HepG2 (cell line): Measurements from ENCODE around the gene ENTPD6. TPM values are rescaled to one million over a fixed set of nuclear protein-coding genes. Genes with fewer than 3 reads are reported as not detected.
A peak's percentile ranks its signal among the peaks of the same experiment; 100 is the strongest.

Source experiments
- ATM ChIP-seq: fragments of 450-650 bp; IDR thresholded peaks from 2 replicates; pipeline ENCODE4 v1.7.1; 2017; ENCODE audit warnings: mild to moderate bottlenecking, borderline replicate concordance
- JDP2 ChIP-seq: sonication (generic); formaldehyde crosslinking; IDR thresholded peaks from 2 replicates; pipeline ENCODE4 v1.8.1; 2022; ENCODE audit warnings: missing genetic modification reagents, borderline replicate concordance
- MAZ ChIP-seq, 2 experiments: sonication (generic) in 1 of 2; formaldehyde crosslinking in 1 of 2; IDR thresholded peaks; 2 replicates each; pipeline versions ENCODE4 v1.5.0 to v1.6.1; 2012 to 2020; ENCODE audit warnings: low read depth in 2 of 2, mild to moderate bottlenecking in 2 of 2, borderline replicate concordance in 1 of 2, improper control_type of control experiment in 1 of 2, low read length in 1 of 2, missing genetic modification reagents in 1 of 2, moderate library complexity in 1 of 2
- SSRP1 ChIP-seq: IDR thresholded peaks from 2 replicates; pipeline ENCODE4 v1.6.1; 2016; ENCODE audit warnings: control low read depth
- ZBTB38 ChIP-seq: sonication (generic); formaldehyde crosslinking; IDR thresholded peaks from 2 replicates; pipeline ENCODE4 v1.5.1; 2020; ENCODE audit warnings: mild to moderate bottlenecking, missing genetic modification reagents
- ZFX ChIP-seq: sonication (generic); formaldehyde crosslinking; IDR thresholded peaks from 2 replicates; pipeline ENCODE4 v1.4.0; 2020; ENCODE audit warnings: mild to moderate bottlenecking, low read depth, missing genetic modification reagents, moderate library complexity
- ZNF329 ChIP-seq: sonication (generic); formaldehyde crosslinking; IDR thresholded peaks from 2 replicates; pipeline ENCODE4 v1.9.0; 2021; ENCODE audit warnings: low read depth, mild to moderate bottlenecking, missing genetic modification reagents
- ZNF503 ChIP-seq: sonication (generic); formaldehyde crosslinking; IDR thresholded peaks from 2 replicates; pipeline ENCODE4 v1.4.0; 2020; ENCODE audit warnings: missing genetic modification reagents
- ZSCAN29 ChIP-seq: sonication (generic); formaldehyde crosslinking; conservative IDR thresholded peaks from 2 replicates; pipeline ENCODE4 v1.4.0; 2020; ENCODE audit warnings: mild to moderate bottlenecking, missing genetic modification reagents
- polyA plus RNA-seq, 8 experiments: library from polyadenylated mRNA; depleted of rRNA in 3 of 8; stranded (reverse) in 7 of 8; unstranded in 1 of 8; fragments of >200 nt; fragmentation: Illumina TruSeq in 4 of 8; extraction: Trizol in 4 of 8; gene quantifications; 2 replicates each; pipeline versions ENCODE4 v1.2.1 to v1.2.3, GENCODE V29; 2011 to 2016; ENCODE audit warnings: low read depth in 4 of 8, missing spikeins in 1 of 8, mixed read lengths in 1 of 8; ENCODE audit not compliant: insufficient read depth in 1 of 8
- total RNA-seq, 5 experiments: library from RNA; depleted of rRNA; stranded (reverse); fragments of >200 nt; fragmentation: Illumina TruSeq; extraction: Trizol; gene quantifications; 2 replicates each; pipeline ENCODE4 v1.2.3, GENCODE V29; 2016; ENCODE audit warnings: low read depth in 1 of 5
- TF ChIP-seq, protein P1 (sequence below): sonication (generic); formaldehyde crosslinking; IDR thresholded peaks from 2 replicates; pipeline ENCODE4 v1.8.0; 2022; ENCODE audit warnings: mild to moderate bottlenecking, missing genetic modification reagents; ENCODE audit not compliant: insufficient replicate concordance
- TF ChIP-seq, protein P2 (sequence below): sonication (generic); formaldehyde crosslinking; IDR thresholded peaks from 2 replicates; pipeline ENCODE4 v1.4.0; 2020; ENCODE audit warnings: missing genetic modification reagents, borderline replicate concordance
- TF ChIP-seq, protein P3 (sequence below): IDR thresholded peaks from 2 replicates; pipeline ENCODE4 v1.6.1; 2016; ENCODE audit warnings: low read depth
- TF ChIP-seq, protein P4 (sequence below): sonication (generic); formaldehyde crosslinking; IDR thresholded peaks from 2 replicates; pipeline ENCODE4 v1.4.0; 2020; ENCODE audit warnings: missing genetic modification reagents

The ENTPD6 gene
- total and polyA plus RNA-seq, 2 of the 13 experiments (the other 11 are each of a cell fraction or from before 2014, with no cell fraction given), result 164 to 172 TPM

GRCh38 chr20:25247956-25248785, 52.7 kb downstream of the ENTPD6 start, which contains the start of gene PYGB (continued):
- TF ChIP-seq, protein P1, sequence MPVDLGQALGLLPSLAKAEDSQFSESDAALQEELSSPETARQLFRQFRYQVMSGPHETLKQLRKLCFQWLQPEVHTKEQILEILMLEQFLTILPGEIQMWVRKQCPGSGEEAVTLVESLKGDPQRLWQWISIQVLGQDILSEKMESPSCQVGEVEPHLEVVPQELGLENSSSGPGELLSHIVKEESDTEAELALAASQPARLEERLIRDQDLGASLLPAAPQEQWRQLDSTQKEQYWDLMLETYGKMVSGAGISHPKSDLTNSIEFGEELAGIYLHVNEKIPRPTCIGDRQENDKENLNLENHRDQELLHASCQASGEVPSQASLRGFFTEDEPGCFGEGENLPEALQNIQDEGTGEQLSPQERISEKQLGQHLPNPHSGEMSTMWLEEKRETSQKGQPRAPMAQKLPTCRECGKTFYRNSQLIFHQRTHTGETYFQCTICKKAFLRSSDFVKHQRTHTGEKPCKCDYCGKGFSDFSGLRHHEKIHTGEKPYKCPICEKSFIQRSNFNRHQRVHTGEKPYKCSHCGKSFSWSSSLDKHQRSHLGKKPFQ (CRISPR knock-in tag), result peak; percentile 93
- TF ChIP-seq ZSCAN29, result no peak
- no peak; the same call in 1 of the 2 replicates for TF ChIP-seq JDP2 (CRISPR knock-in tag)
- TF ChIP-seq ZFX (CRISPR knock-in tag), result peak; percentile 96
- peak; percentile 77; the same call in 1 of the 2 replicates for TF ChIP-seq ZBTB38
- peak; percentile 78 for TF ChIP-seq ZNF503 (CRISPR knock-in tag)
- TF ChIP-seq, protein P2, sequence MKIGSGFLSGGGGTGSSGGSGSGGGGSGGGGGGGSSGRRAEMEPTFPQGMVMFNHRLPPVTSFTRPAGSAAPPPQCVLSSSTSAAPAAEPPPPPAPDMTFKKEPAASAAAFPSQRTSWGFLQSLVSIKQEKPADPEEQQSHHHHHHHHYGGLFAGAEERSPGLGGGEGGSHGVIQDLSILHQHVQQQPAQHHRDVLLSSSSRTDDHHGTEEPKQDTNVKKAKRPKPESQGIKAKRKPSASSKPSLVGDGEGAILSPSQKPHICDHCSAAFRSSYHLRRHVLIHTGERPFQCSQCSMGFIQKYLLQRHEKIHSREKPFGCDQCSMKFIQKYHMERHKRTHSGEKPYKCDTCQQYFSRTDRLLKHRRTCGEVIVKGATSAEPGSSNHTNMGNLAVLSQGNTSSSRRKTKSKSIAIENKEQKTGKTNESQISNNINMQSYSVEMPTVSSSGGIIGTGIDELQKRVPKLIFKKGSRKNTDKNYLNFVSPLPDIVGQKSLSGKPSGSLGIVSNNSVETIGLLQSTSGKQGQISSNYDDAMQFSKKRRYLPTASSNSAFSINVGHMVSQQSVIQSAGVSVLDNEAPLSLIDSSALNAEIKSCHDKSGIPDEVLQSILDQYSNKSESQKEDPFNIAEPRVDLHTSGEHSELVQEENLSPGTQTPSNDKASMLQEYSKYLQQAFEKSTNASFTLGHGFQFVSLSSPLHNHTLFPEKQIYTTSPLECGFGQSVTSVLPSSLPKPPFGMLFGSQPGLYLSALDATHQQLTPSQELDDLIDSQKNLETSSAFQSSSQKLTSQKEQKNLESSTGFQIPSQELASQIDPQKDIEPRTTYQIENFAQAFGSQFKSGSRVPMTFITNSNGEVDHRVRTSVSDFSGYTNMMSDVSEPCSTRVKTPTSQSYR (CRISPR knock-in tag), result peak; percentile 54
- TF ChIP-seq, protein P3, sequence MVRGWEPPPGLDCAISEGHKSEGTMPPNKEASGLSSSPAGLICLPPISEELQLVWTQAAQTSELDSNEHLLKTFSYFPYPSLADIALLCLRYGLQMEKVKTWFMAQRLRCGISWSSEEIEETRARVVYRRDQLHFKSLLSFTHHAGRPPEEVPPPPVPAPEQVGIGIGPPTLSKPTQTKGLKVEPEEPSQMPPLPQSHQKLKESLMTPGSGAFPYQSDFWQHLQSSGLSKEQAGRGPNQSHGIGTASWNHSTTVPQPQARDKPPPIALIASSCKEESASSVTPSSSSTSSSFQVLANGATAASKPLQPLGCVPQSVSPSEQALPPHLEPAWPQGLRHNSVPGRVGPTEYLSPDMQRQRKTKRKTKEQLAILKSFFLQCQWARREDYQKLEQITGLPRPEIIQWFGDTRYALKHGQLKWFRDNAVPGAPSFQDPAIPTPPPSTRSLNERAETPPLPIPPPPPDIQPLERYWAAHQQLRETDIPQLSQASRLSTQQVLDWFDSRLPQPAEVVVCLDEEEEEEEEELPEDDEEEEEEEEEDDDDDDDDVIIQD (CRISPR knock-in tag), result peak; percentile 32; the same call in 1 of the 2 replicates
- no peak for TF ChIP-seq MAZ (IDR thresholded peaks at IDR 0.05; ENCODE audit: borderline replicate concordance, low read depth, low read length)
- peak; percentile 95; the same call in 1 of the 2 replicates for TF ChIP-seq MAZ (CRISPR knock-in tag; IDR thresholded peaks at IDR 0.05; ENCODE audit: low read depth)
- TF ChIP-seq, protein P4, sequence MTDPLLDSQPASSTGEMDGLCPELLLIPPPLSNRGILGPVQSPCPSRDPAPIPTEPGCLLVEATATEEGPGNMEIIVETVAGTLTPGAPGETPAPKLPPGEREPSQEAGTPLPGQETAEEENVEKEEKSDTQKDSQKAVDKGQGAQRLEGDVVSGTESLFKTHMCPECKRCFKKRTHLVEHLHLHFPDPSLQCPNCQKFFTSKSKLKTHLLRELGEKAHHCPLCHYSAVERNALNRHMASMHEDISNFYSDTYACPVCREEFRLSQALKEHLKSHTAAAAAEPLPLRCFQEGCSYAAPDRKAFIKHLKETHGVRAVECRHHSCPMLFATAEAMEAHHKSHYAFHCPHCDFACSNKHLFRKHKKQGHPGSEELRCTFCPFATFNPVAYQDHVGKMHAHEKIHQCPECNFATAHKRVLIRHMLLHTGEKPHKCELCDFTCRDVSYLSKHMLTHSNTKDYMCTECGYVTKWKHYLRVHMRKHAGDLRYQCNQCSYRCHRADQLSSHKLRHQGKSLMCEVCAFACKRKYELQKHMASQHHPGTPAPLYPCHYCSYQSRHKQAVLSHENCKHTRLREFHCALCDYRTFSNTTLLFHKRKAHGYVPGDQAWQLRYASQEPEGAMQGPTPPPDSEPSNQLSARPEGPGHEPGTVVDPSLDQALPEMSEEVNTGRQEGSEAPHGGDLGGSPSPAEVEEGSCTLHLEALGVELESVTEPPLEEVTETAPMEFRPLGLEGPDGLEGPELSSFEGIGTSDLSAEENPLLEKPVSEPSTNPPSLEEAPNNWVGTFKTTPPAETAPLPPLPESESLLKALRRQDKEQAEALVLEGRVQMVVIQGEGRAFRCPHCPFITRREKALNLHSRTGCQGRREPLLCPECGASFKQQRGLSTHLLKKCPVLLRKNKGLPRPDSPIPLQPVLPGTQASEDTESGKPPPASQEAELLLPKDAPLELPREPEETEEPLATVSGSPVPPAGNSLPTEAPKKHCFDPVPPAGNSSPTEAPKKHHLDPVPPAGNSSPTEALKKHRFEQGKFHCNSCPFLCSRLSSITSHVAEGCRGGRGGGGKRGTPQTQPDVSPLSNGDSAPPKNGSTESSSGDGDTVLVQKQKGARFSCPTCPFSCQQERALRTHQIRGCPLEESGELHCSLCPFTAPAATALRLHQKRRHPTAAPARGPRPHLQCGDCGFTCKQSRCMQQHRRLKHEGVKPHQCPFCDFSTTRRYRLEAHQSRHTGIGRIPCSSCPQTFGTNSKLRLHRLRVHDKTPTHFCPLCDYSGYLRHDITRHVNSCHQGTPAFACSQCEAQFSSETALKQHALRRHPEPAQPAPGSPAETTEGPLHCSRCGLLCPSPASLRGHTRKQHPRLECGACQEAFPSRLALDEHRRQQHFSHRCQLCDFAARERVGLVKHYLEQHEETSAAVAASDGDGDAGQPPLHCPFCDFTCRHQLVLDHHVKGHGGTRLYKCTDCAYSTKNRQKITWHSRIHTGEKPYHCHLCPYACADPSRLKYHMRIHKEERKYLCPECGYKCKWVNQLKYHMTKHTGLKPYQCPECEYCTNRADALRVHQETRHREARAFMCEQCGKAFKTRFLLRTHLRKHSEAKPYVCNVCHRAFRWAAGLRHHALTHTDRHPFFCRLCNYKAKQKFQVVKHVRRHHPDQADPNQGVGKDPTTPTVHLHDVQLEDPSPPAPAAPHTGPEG (CRISPR knock-in tag), result peak; percentile 52
- no peak for TF ChIP-seq ATM
- peak; percentile 84 for TF ChIP-seq SSRP1
- TF ChIP-seq ZNF329 (CRISPR knock-in tag), result peak; percentile 91
